ELF-1 (cell line): ENCODE measurements around the gene CSGALNACT2.

Source experiments
- DNase-seq: peaks from one replicate; pipeline ENCODE4 v3.0.0-alpha.2; 2016; ENCODE audit warnings: low read depth, low spot score

CSGALNACT2 gene

GRCh38 chr10:43111921-43112607 lies 26.2 kb upstream of the CSGALNACT2 start:
- DNase-seq, result no peak

- no peak for DNase-seq
These were observed 25.7 kb upstream of the CSGALNACT2 start for GRCh38 chr10:43112608-43112961.

- DNase-seq, result no peak
These were observed 24.8 kb upstream of the CSGALNACT2 start for GRCh38 chr10:43113201-43114087.

DNA sequence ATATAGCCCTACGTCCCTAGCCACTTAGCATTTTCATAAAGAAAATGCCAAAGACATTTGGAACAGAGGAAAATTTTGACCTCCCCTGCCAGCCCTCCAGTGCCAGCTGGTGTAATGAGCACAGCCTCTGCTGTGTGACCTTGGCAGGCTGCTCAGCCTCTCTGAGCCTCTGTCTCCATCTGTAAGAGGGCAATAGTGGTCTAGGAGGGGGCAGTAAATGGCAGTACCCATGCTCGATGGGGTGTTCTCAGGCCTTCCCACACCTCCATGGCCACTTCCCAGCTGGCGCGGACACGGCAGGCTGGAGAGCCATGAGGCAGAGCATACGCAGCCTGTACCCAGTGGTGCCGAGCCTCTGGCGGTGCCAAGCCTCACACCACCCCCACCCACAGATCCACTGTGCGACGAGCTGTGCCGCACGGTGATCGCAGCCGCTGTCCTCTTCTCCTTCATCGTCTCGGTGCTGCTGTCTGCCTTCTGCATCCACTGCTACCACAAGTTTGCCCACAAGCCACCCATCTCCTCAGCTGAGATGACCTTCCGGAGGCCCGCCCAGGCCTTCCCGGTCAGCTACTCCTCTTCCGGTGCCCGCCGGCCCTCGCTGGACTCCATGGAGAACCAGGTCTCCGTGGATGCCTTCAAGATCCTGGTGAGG lies 24.0 kb upstream of the CSGALNACT2 start:
- no peak for DNase-seq

DNA sequence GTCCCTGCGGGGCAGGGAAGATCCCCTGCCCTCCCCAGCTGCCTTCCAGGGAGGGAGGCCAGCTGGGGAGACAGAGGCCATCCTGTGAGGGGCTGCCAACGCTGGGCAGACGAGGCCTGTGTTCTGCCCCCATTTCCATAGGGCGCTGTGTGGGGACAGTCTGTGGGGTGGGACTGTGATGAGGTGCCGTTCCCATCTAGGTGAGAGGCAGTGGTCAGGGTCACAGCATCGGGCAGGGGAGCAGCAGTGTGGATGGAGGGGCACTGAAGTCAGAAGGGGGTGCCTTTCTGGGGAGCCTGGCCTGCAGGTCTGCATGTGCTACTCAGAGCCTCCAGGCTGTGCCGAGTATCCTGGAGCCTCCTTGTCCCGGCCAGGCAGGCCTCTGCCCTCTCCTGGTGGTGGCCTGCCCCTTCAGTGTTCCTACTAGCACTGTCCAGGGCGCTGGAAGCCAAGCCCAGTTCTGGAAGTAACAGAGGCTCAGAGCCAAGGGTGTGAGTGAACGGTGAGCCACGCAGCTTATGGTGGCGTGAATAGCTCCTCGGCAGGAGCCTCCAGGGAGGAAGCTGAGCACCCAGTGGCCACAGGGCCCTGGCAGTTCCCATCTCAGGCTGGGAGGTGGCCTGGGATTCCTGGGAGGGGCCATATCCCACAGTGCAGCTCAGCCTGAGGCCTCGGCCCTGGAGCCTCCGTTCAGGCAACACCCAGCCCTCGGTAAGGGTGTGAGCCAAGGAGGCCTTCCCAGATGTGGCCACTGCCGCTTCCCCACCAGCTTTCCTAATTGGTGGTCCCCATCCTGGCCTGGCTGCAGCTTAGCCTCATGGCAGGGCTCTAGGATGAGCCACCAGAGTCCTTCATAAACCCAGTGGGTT lies 23.3 kb upstream of the CSGALNACT2 start:
- DNase-seq, result no peak

DNA sequence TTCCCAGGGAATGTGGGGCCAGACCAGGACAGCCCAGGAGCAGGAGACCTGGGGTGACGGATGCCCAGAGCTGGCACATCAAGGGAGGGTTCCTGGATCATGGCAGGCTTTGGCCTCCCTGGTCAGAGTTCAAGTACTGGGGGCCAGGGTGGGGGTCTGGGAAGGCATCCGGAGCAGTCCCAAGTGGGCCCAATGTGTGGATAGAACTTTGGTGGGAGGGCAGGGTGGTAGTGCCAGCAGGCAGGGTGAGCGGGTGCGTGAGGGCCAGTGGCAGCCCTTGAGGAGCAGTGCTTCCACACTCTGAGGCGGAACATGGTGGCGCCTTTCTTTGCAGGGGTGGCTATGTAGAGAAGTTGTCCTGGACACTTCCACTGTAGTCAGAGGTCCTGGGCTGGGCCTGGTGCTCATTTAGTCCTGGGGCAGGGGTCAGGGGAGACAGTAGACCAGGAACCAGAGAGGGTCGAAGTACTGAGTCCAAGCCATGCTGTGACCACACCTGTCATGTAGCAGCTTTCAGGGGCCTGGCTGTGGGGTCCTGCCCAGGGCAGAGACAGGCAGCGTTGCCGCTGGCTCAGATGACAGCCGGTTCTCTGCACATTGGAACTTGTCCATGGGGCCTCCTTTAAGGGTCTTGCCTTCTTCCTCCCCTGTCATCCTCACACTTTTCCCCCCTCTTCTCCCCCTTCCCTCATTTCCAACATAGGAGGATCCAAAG lies 22.2 kb upstream of the CSGALNACT2 start:
- DNase-seq, result no peak

- no peak for DNase-seq
These were observed 21.6 kb upstream of the CSGALNACT2 start for GRCh38 chr10:43116596-43116995.

- no peak for DNase-seq
These were observed 21.0 kb upstream of the CSGALNACT2 start for GRCh38 chr10:43117031-43117776.

GRCh38 chr10:43117777-43118583 lies 20.3 kb upstream of the CSGALNACT2 start:
- DNase-seq, result no peak

DNA sequence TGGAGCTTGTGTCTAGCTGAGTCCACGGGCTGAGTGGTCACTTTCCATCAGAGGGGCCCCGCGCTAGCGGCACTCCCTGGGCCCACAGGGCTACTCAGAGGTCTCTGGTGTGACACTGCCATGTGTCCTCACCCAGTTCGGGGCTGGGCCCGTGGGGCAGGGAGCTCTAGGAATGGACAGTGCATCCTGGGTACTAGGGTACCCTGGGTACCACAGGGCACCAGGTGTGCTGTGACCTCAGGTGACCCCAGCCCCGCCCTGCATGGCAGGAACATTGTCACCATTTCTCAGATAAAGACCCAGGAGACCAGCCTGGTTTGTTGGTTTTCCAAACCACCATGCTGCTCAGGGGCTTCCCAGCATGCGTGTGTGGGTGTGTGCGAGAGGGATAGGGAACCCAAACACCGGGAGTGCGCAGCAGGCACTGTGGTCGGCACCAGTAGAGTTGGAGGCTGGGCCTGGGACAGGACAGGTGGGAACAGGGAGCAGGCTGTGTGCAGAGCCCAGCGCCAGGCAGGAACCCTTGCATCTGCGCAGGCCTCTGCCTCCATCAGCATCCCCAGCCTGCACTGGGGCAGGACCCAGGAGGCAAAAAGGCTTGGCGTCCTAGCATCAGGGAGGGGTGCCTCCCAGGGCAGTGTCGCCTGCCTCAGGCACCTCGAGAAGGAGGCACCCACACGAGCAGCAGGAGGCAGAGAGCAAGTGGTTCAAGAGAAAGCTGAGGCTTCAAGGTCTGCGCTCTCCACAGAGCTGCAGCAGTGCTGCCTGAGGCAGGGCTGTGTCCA lies 19.4 kb upstream of the CSGALNACT2 start:
- DNase-seq, result no peak

GRCh38 chr10:43119416-43120115 lies 18.7 kb upstream of the CSGALNACT2 start:
- no peak for DNase-seq

DNA sequence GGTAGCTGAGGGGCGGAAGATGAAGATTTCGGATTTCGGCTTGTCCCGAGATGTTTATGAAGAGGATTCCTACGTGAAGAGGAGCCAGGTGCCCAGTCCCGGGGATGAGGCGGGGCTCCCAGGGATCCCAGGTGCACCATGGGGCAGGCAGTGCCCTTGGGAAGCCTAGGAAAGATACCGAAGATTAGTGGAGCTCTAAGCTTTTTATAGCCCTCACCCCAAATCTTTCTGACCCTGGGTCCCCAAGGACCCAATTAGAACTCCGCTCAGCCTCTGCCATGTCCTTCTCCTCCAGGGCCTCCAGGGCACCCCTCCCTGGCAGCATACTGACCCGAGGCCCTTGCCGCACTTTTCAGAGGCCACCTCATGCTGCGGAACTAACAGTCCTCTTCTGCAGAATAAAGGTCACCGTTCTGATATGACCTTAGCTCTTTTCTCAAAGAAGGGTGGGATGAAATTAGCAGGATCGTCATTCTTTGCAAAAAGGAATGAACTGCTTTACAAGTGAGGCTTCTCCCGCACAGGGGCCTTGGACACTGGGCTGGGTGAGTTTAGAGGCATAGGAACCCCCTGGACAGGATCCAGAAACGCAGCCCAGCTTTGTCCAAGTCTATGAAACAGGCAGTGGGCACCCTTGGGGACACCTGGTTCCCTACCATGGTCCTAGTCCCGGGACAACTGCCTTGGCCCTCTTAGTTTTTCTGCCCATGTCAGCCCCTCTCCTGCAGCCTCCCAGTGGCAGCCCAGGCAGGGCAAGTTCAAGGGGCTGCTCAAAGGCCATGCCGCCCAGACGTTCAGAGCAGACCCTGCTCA lies 17.9 kb upstream of the CSGALNACT2 start:
- DNase-seq, result no peak

DNA sequence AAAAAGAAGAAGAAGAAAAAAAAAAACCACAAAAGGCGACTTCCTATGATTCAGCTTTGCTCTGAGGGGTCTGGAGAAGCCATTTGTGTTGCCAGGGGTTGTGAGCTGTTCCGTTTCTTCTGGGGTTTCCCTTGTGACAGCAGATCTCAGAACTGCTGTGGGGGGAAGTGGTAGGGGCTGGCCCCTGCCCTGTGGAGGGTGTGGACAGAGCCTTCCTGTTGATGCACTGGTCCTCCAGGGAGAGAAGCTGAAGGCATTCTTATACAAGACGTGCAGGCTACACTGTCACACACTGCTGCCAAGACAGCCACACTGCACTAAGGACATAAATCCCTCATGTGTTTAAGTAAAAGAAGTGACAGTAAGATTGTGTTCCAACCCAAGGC lies 17.3 kb upstream of the CSGALNACT2 start:
- no peak for DNase-seq

GRCh38 chr10:43121444-43121843 lies 16.8 kb upstream of the CSGALNACT2 start:
- DNase-seq, result no peak

- no peak for DNase-seq
These were observed 16.1 kb upstream of the CSGALNACT2 start for GRCh38 chr10:43122096-43122495.

GRCh38 chr10:43122826-43123225 lies 15.4 kb upstream of the CSGALNACT2 start:
- no peak for DNase-seq
